Activated naive CD8-positive, alpha-beta T cell treated with anti-CD3 and anti-CD28 coated beads, Interleukin-2, amount 10 ng/mL, durations not matched to agents 7 days and 5 days (primary cell): ENCODE results near the gene MAST4. TPM values are rescaled to one million over a fixed set of nuclear protein-coding genes. Genes with fewer than 3 reads are reported as not detected.
"Not testable (repeated sequence)": the region's sequence is repeated elsewhere in the genome, so short reads cannot be mapped to it uniquely, and the experiment has no call there.

Source experiments
- ATAC-seq: fragments of 150-1000 bp; cut with Tn5 transposase; one replicate; pipeline ENCODE4 v1.10.0; 2021; ENCODE audit warnings: low read depth, moderate library complexity
- POLR2A ChIA-PET: fragments of 350-600 bp; sonication (Branson Sonifier 250); formaldehyde crosslinking; loops from one replicate; lab custom pipeline; 2021; ENCODE audit warnings: antibody characterized with exemption; lab: Charles Lee
- DNase-seq: peaks from one replicate; pipeline ENCODE4 v3.0.0; 2021
- H3K27ac Mint-ChIP-seq: one replicate; pipeline ENCODE4 v1.8.0; 2022; ENCODE audit warnings: mild to moderate bottlenecking, mixed read lengths
- H3K27me3 Mint-ChIP-seq: one replicate; pipeline ENCODE4 v1.8.0; 2022; ENCODE audit warnings: mild to moderate bottlenecking, moderate library complexity, mixed read lengths
- H3K36me3 Mint-ChIP-seq: one replicate; pipeline ENCODE4 v1.8.0; 2021; ENCODE audit warnings: mild to moderate bottlenecking, mixed read lengths
- H3K4me1 Mint-ChIP-seq: one replicate; pipeline ENCODE4 v1.8.0; 2021; ENCODE audit warnings: mixed read lengths
- H3K4me3 Mint-ChIP-seq: one replicate; pipeline ENCODE4 v1.8.0; 2022; ENCODE audit warnings: mild to moderate bottlenecking, moderate library complexity, mixed read lengths
- H3K9me3 Mint-ChIP-seq: one replicate; pipeline ENCODE4 v1.8.0; 2021; ENCODE audit warnings: mixed read lengths
- total RNA-seq, 2 experiments: library from RNA; stranded (reverse); gene quantifications; one replicate each; pipeline ENCODE4 v1.2.3, GENCODE V29; 2021

The MAST4 gene
- total RNA-seq, 2 experiments from 2014 or later: 13.4 to 14.3 TPM

DNA sequence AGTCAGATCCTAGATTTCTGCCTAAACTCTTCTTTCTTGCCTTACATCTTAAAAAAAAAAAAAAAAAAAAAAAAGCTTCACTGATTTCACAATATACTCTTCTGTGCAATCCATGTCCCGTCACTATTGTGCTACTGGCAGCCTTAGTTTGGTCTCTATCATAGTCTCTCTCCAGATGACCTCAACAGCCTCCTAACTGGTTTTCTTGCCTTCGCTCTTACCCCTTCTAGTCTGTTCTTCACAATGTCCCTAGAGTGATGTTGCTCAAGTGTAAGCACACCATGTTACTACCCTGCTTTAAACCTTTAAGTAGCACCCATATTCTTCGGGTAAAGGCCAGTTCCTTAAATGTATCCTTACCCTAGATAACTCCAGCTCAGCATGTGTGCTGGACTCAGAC, 574.6 kb downstream of the MAST4 start:
- Mint-ChIP-seq H3K27me3 (no peaks in the 10 kb centered on the region), H3K27ac (no peak overlapping the region), H3K9me3 (peaks cover 7% of the 10 kb centered on the region), H3K36me3 (peaks cover 18% of the 10 kb centered on the region), H3K4me1 (peaks cover 16% of the 10 kb centered on the region), H3K4me3 (no peak overlapping the region)
- ATAC-seq (no peak), DNase-seq (no peak)
- POLR2A ChIA-PET: interaction anchor here (0.7 to 11.1 kb wide), 3 partner anchors 9 to 1546 kb away, joined by 5 to 341 read pairs (median 80); no protein-coding TSS in a partner anchor

- not testable (repeated sequence) for H3K4me3 Mint-ChIP-seq, DNase-seq, ATAC-seq, H3K27ac Mint-ChIP-seq, H3K27me3 Mint-ChIP-seq
- peaks cover 24% of the 10 kb centered on the region for H3K9me3 Mint-ChIP-seq
- H3K4me1 Mint-ChIP-seq: peaks cover 15% of the 10 kb centered on the region
- H3K36me3 Mint-ChIP-seq: peaks cover 36% of the 10 kb centered on the region
- POLR2A ChIA-PET: interaction anchor here (1.6 kb wide), 1 partner anchor 9 kb away, joined by 4 read pairs; no protein-coding TSS in a partner anchor
These were observed 577.2 kb downstream of the MAST4 start for GRCh38 chr5:67173351-67173750.

- H3K9me3 Mint-ChIP-seq: peaks cover 27% of the 10 kb centered on the region
- H3K36me3 Mint-ChIP-seq: peaks cover 40% of the 10 kb centered on the region
- ATAC-seq (peak; percentile 45), DNase-seq (no peak)
- peaks cover 17% of the 10 kb centered on the region for H3K4me1 Mint-ChIP-seq
- POLR2A ChIA-PET: interaction anchor here (0.6 to 1.6 kb wide), 2 partner anchors 9 to 14 kb away, joined by 3 to 4 read pairs; no protein-coding TSS in a partner anchor
- H3K27me3 Mint-ChIP-seq: no peaks in the 10 kb centered on the region
- no peak overlapping the region for H3K27ac Mint-ChIP-seq
- no peak overlapping the region for H3K4me3 Mint-ChIP-seq
These were observed 577.8 kb downstream of the MAST4 start for GRCh38 chr5:67173959-67174358.

DNA sequence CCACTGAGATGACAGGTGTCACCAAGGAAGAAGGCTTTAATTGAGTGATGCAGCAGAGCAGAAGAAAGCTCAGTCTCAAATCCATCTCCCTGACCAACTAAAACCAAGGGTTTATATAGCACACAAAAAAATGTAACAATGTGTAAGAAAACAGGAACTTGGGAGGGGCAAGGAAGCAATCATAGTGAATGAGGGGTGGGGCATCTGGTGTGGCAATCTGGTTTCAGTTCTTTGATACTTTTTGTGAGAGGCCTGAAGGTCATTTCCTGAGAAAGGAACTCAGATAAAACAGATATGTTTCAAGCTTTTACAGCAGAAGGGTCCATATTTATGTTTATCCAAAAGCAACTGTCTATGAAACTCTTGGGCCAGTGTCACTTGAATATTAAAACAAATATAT, 580.7 kb downstream of the MAST4 start:
- no peaks in the 10 kb centered on the region for H3K27me3 Mint-ChIP-seq
- H3K36me3 Mint-ChIP-seq: peaks cover 51% of the 10 kb centered on the region
- DNase-seq (no peak), ATAC-seq (no peak)
- no peak overlapping the region for H3K4me3 Mint-ChIP-seq
- H3K4me1 Mint-ChIP-seq: peaks cover 35% of the 10 kb centered on the region
- POLR2A ChIA-PET: interaction anchor here (1.0 kb wide), 1 partner anchor 28 kb away, joined by 3 read pairs; no protein-coding TSS in a partner anchor
- H3K9me3 Mint-ChIP-seq: peaks cover 27% of the 10 kb centered on the region
- H3K27ac Mint-ChIP-seq: no peak overlapping the region

DNA sequence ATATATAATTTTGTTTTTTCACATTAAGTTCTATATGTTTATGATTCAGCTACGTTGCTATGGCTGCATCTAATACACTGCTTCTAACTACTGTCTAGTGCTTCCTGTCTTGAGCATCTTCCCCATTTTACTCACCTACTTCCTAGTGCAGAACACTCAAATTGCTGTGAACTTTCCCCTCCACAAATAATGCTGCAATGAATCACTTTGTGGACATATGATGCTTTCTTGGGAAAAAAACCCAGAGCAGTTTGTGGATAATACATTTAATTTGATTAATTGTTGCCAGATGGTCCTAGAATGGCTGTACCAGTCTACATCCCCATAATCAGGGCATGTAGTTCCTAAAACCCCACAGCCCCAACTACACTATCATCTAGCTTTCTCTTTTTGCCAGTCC, 581.9 kb downstream of the MAST4 start:
- no peak overlapping the region for H3K4me3 Mint-ChIP-seq
- H3K27me3 Mint-ChIP-seq: no peaks in the 10 kb centered on the region
- DNase-seq (no peak), ATAC-seq (no peak)
- POLR2A ChIA-PET: interaction anchor here (5.9 to 6.0 kb wide), 2 partner anchors 11 to 28 kb away, joined by 50 to 80 read pairs; no protein-coding TSS in a partner anchor
- no peak overlapping the region for H3K27ac Mint-ChIP-seq
- peaks cover 45% of the 10 kb centered on the region for H3K4me1 Mint-ChIP-seq
- H3K9me3 Mint-ChIP-seq: peaks cover 27% of the 10 kb centered on the region
- peaks cover 52% of the 10 kb centered on the region for H3K36me3 Mint-ChIP-seq

DNA sequence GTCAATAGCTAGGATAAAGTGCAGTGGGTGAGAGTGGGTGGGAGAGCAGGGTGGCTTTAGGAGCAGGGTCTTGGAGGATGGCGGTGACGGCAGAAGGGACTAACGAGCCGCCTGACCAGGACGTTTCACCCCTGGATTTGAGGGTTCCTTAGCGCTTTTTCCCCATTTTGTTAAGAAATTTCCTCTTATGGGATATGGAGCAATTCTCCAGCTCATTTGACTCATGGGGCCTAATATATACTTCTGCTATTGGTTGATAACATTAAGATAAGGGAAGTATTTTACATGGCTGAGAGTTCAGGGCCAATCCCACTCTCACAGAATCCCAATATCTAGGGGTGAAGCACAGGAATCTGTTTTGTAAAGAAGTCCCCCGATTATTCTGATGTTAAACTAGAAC, 582.8 kb downstream of the MAST4 start:
- peaks cover 48% of the 10 kb centered on the region for H3K4me1 Mint-ChIP-seq
- H3K36me3 Mint-ChIP-seq: peaks cover 52% of the 10 kb centered on the region
- peaks cover 28% of the 10 kb centered on the region for H3K9me3 Mint-ChIP-seq
- POLR2A ChIA-PET: interaction anchor here (5.9 to 6.0 kb wide), 2 partner anchors 12 to 28 kb away, joined by 50 to 80 read pairs; no protein-coding TSS in a partner anchor
- no peak for DNase-seq
- H3K27ac Mint-ChIP-seq: no peak overlapping the region
- H3K4me3 Mint-ChIP-seq: no peak overlapping the region
- H3K27me3 Mint-ChIP-seq: no peaks in the 10 kb centered on the region
- ATAC-seq: no peak

- no peak overlapping the region for H3K4me3 Mint-ChIP-seq
- peaks cover 48% of the 10 kb centered on the region for H3K4me1 Mint-ChIP-seq
- peak overlapping the region; percentile 72 for H3K27ac Mint-ChIP-seq
- H3K27me3 Mint-ChIP-seq: no peaks in the 10 kb centered on the region
- no peak for ATAC-seq
- peaks cover 28% of the 10 kb centered on the region for H3K9me3 Mint-ChIP-seq
- DNase-seq: no peak
- POLR2A ChIA-PET: interaction anchor here (1.0 to 6.0 kb wide), 3 partner anchors 12 to 27 kb away, joined by 3 to 80 read pairs (median 50); no protein-coding TSS in a partner anchor
- peaks cover 50% of the 10 kb centered on the region for H3K36me3 Mint-ChIP-seq
These were observed 583.6 kb downstream of the MAST4 start for GRCh38 chr5:67179697-67180361.

GRCh38 chr5:67181648-67182221, 585.5 kb downstream of the MAST4 start:
- no peaks in the 10 kb centered on the region for H3K27me3 Mint-ChIP-seq
- peak; percentile 46 for DNase-seq
- peak overlapping the region; percentile 80 for H3K27ac Mint-ChIP-seq
- POLR2A ChIA-PET: interaction anchor here (0.8 to 6.0 kb wide), 6 partner anchors 14 to 353 kb away, joined by 3 to 80 read pairs (median 6); partner anchors contain the start of gene CD180
- peak; percentile 82 for ATAC-seq
- H3K36me3 Mint-ChIP-seq: peaks cover 39% of the 10 kb centered on the region
- H3K4me3 Mint-ChIP-seq: peak overlapping the region; percentile 52
- peaks cover 55% of the 10 kb centered on the region for H3K4me1 Mint-ChIP-seq
- H3K9me3 Mint-ChIP-seq: peaks cover 14% of the 10 kb centered on the region

- H3K4me1 Mint-ChIP-seq: peaks cover 57% of the 10 kb centered on the region
- H3K36me3 Mint-ChIP-seq: peaks cover 34% of the 10 kb centered on the region
- peaks cover 10% of the 10 kb centered on the region for H3K9me3 Mint-ChIP-seq
- H3K4me3 Mint-ChIP-seq: peak overlapping the region; percentile 52
- ATAC-seq (peak; percentile 37), DNase-seq (peak; percentile 41)
- peak overlapping the region; percentile 80 for H3K27ac Mint-ChIP-seq
- H3K27me3 Mint-ChIP-seq: no peaks in the 10 kb centered on the region
- POLR2A ChIA-PET: interaction anchor here (0.8 to 6.0 kb wide), 8 partner anchors 14 to 39 kb away, joined by 3 to 80 read pairs (median 3); partner anchors contain the start of gene CD180
These were observed 586.2 kb downstream of the MAST4 start for GRCh38 chr5:67182301-67182790.

GRCh38 chr5:67183859-67184258, 587.7 kb downstream of the MAST4 start:
- Mint-ChIP-seq H3K4me1 (peaks cover 64% of the 10 kb centered on the region), H3K27ac (no peak overlapping the region), H3K36me3 (peaks cover 26% of the 10 kb centered on the region), H3K27me3 (no peaks in the 10 kb centered on the region), H3K9me3 (peaks cover 2% of the 10 kb centered on the region), H3K4me3 (no peak overlapping the region)
- POLR2A ChIA-PET: interaction anchor here (1.8 to 6.0 kb wide), 2 partner anchors 17 to 23 kb away, joined by 4 to 50 read pairs; no protein-coding TSS in a partner anchor
- ATAC-seq (no peak), DNase-seq (no peak)

DNA sequence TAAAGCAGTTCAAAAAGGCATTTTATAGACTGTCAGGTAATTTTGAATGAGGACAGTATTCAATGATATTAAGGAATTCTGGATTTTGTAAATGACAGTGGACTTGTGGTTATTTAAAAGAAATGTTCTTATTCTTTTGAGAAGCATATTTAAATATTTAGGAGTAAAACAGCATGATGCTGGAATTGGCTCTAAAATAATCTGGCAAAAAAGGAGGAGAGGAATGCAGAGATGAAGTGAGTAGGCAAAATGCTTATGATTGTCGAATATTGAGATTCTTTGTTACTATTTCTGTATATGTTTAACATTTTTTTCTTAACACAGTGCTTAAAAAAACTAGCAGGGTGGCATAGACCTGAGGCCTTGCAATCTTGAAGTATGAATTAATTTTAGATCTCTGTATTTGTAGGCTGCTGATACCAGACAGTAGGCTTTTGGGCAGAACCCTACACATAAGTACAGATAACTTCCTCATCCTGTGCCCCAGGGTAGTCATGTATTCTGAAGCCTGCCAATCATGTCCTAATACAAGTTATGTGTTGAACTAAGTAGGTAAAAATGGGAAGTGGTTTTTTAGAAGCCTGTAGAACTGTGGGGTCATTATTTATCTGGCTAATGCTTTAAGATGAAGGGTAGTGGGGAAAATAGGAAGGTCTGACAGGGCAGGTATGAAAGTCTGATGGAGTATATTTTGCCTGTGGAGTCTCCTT, 591.0 kb downstream of the MAST4 start:
- H3K27ac Mint-ChIP-seq: peak overlapping the region; percentile 57
- peaks cover 21% of the 10 kb centered on the region for H3K36me3 Mint-ChIP-seq
- H3K4me3 Mint-ChIP-seq: no peak overlapping the region
- POLR2A ChIA-PET: no interaction called here
- H3K9me3 Mint-ChIP-seq: peaks cover 7% of the 10 kb centered on the region
- ATAC-seq (peak; percentile 58), DNase-seq (no peak)
- H3K4me1 Mint-ChIP-seq: peaks cover 49% of the 10 kb centered on the region
- H3K27me3 Mint-ChIP-seq: no peaks in the 10 kb centered on the region

- Mint-ChIP-seq H3K27ac (peak overlapping the region; percentile 70), H3K4me1 (peaks cover 39% of the 10 kb centered on the region), H3K36me3 (peaks cover 23% of the 10 kb centered on the region), H3K4me3 (no peak overlapping the region), H3K27me3 (no peaks in the 10 kb centered on the region), H3K9me3 (peaks cover 9% of the 10 kb centered on the region)
- DNase-seq (no peak), ATAC-seq (peak; percentile 30)
- POLR2A ChIA-PET: interaction anchor here (0.5 to 1.5 kb wide), 2 partner anchors 22 to 1091 kb away, joined by 4 to 5 read pairs; no protein-coding TSS in a partner anchor
These were observed 592.3 kb downstream of the MAST4 start for GRCh38 chr5:67188274-67189078.
